ENCODE measurements around the gene GYG2. TPM values are rescaled to one million over a fixed set of nuclear protein-coding genes. Genes with fewer than 3 reads are reported as not detected.
"Not testable (repeated sequence)": the region's sequence is repeated elsewhere in the genome, so short reads cannot be mapped to it uniquely, and the experiment has no call there.

Gene GYG2
- total RNA-seq, 1 donor from 2014 or later = 1.3 TPM

DNA sequence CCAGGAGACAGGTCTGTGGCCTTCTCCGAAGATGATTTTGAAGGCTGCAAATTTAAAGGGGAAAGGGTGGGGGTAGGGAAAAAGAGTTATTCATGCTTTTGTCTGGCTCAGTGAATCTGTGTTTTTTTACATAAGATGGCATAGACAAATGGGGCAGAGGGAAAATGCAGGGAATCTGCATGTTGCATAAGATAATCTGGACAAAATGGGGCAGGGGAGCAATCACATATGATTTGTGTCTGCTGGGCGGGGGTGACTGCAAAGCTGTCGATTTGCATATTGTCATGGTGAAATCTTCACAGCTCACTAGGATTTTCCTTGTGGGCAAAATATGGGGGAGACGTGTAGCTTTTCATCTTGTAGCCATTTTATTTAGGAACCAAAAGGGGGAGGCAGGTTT lies 29.4 kb upstream of the GYG2 start:
- Histone ChIP-seq H3K4me1 (no peaks in the 10 kb centered on the region), H3K27ac (no peak overlapping the region), H3K27me3 (ENCODE audit: low read depth) (no peaks in the 10 kb centered on the region), H3K36me3 (no peaks in the 10 kb centered on the region), H3K9me3 (no peaks in the 10 kb centered on the region), H3K4me3 (no peak overlapping the region)
- TF ChIP-seq, protein P1, sequence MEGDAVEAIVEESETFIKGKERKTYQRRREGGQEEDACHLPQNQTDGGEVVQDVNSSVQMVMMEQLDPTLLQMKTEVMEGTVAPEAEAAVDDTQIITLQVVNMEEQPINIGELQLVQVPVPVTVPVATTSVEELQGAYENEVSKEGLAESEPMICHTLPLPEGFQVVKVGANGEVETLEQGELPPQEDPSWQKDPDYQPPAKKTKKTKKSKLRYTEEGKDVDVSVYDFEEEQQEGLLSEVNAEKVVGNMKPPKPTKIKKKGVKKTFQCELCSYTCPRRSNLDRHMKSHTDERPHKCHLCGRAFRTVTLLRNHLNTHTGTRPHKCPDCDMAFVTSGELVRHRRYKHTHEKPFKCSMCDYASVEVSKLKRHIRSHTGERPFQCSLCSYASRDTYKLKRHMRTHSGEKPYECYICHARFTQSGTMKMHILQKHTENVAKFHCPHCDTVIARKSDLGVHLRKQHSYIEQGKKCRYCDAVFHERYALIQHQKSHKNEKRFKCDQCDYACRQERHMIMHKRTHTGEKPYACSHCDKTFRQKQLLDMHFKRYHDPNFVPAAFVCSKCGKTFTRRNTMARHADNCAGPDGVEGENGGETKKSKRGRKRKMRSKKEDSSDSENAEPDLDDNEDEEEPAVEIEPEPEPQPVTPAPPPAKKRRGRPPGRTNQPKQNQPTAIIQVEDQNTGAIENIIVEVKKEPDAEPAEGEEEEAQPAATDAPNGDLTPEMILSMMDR (IDR thresholded peaks at IDR 0.05) = no peak
- ATAC-seq (no peak), DNase-seq (no peak)
- intact Hi-C loops (cut with DNase I) = no loop called here

DNA sequence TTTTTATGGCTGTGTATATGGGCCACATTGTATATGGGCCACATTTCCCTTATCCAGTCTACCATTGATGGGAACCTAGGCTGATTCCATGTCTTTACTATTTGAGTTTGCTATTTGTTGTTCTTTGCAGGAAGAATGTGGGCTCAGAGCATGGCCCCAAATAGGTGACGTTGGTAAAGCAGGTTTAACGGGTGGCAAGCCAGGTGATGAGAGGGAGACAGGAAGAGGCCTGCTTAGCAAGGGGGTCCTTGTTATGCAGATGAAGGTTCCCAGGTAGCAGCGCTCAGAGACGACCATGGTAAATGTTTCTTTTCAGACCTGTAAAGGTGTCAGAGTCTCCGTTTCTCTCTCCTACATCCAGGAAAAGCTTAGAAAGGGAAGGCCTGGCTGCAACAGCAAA lies 28.8 kb upstream of the GYG2 start:
- intact Hi-C loops (cut with DNase I); H3K4me3 ChIP-seq; H3K4me1 ChIP-seq; ATAC-seq; H3K27ac ChIP-seq; H3K36me3 ChIP-seq; DNase-seq; H3K9me3 ChIP-seq; H3K27me3 ChIP-seq (ENCODE audit: low read depth): not testable (repeated sequence)

DNA sequence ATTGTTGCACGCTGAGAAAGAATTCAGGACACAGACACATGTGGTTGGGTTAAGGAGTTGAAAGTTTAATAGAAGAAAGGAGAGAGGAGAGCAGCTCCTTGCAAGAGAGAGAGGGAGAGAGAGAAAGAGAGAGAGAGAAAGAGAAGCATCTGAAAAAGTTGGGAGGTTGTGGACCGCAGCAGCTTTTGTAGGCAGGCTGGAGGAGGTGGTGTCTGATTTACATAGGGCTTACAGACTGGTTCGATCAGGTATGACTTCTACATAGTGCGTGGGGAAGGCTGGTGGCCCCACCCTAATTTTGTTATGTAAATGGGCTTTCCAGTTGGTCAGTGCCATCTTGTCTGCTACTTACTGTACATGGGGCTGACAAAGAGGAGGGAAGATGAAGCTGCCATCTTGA lies 27.5 kb upstream of the GYG2 start:
- no peaks in the 10 kb centered on the region for H3K36me3 ChIP-seq
- TF ChIP-seq, protein P1 (IDR thresholded peaks at IDR 0.05) = no peak
- no peaks in the 10 kb centered on the region for H3K4me1 ChIP-seq
- H3K27ac ChIP-seq = no peak overlapping the region
- H3K9me3 ChIP-seq = no peaks in the 10 kb centered on the region
- no peaks in the 10 kb centered on the region for H3K27me3 ChIP-seq (ENCODE audit: low read depth)
- intact Hi-C loops (cut with DNase I) = no loop called here
- no peak overlapping the region for H3K4me3 ChIP-seq
- DNase-seq (no peak), ATAC-seq (no peak)

DNA sequence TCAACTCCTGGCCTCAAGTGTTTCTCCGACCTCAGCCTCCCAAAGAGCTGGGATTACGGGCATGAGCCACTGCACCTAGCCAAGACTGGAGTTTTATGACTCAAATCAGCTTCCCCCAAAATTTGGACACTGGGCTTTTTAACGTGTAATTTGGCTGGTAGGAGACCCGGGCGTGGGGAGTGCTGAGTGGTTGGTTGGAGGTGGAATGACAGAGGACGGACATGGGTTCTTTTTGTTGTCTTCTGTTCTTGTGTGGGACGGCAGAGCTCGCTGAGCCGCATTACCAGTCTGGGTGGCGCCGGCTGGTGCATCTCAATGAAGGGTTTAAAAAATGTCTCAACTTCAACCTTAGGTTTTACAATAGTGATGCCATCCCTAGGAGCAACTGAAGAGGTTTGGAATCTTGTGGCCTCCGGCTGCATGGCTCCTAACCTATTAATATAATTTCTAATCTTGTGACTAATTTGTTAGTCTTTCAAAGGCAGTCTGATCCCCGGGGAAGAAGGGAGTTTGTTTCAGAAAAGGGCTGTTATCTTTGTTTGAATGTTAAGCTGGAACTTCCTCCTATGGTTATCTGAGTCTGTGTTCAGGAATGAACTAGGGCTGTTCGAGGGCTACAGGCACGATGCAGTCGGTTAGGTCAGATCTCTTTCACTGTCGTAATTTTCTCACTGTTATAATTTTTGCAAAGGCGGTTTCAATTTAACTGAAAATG lies 26.2 kb upstream of the GYG2 start:
- DNase-seq; intact Hi-C loops (cut with DNase I); ATAC-seq; H3K4me3 ChIP-seq; H3K9me3 ChIP-seq; H3K36me3 ChIP-seq; H3K4me1 ChIP-seq; H3K27me3 ChIP-seq (ENCODE audit: low read depth); H3K27ac ChIP-seq: not testable (repeated sequence)

DNA sequence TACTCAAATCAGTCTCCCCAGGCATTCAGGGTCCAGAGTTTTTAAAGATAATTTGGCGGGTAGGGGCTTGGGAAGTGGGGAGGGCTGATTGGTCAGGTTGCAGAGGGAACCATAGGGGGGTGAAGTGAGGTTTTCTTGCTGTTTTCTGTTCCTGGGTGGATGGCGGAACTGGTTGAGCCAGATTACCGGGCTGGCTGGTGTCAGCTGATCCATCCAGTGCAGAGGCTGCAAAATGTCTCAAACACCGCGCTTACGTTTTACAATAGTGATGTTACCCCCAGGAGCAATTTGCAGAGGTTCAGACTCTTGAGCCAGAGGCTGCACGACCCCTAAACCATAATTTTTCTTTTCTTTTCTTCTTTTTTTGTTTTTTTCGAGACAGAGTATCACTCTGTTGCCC lies 25.2 kb upstream of the GYG2 start:
- H3K4me1 ChIP-seq; ATAC-seq; intact Hi-C loops (cut with DNase I); H3K27ac ChIP-seq; H3K9me3 ChIP-seq; H3K36me3 ChIP-seq; H3K4me3 ChIP-seq; DNase-seq; H3K27me3 ChIP-seq (ENCODE audit: low read depth): not testable (repeated sequence)

DNA sequence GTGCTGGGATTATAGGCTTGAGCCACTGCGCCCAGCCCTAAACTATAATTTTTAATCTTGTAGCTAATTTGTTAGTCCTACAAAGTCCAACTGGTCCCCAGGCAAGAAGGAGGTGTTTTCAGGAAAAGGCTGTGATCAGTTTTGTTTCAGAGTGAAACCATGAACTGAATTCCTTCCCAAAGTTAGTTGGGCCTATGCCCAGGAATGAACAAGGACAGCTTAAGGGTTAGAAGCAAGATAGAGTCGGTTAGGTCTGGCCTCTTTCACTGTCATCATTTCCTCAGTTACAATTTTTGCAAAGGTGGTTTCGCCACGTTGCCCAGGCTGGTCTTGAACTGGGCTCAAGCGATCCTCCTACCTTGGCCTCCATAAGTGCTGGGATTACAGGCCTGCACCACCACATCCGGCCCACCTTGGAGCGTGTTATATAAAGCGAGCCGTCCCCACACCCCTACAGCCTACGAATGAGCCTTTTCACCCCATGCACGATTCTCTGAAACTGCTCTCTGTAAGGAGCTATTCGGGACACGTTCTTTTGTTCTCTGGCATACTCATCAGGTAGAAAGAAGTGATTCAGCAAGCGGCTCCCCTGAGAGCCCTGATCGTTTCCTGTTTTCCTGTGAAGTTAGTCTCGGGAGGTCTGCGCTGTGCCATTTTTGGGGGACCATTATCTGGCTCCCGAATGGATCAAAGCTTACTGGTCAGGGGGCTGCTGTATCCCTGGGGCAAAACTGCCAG lies 24.5 kb upstream of the GYG2 start:
- DNase-seq; H3K36me3 ChIP-seq; H3K9me3 ChIP-seq; H3K4me3 ChIP-seq; H3K27me3 ChIP-seq (ENCODE audit: low read depth); H3K4me1 ChIP-seq; ATAC-seq; H3K27ac ChIP-seq; intact Hi-C loops (cut with DNase I): not testable (repeated sequence)

DNA sequence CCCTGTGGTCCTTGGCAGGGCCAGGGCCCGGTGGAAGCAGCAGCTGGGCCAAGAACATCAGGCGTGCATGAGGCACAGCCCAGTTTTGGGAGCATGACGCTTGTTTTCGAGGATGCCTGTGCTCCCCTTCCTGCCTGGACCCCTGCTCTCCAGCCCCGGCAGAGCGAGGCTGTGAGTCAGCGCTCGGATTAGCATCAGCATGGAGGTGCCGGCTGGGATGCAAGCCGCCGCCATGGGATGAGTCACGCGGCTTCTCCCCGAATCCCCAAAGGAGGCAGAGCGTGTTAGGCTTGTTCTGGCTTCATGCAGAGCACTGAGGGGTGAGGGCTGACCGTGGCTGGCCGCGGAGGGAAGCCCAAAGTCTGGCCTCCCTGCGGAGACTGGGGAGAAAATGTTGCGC lies 23.9 kb upstream of the GYG2 start:
- DNase-seq; ATAC-seq; H3K27me3 ChIP-seq (ENCODE audit: low read depth); H3K4me1 ChIP-seq; H3K36me3 ChIP-seq; intact Hi-C loops (cut with DNase I); H3K27ac ChIP-seq; H3K4me3 ChIP-seq; H3K9me3 ChIP-seq: not testable (repeated sequence)

DNA sequence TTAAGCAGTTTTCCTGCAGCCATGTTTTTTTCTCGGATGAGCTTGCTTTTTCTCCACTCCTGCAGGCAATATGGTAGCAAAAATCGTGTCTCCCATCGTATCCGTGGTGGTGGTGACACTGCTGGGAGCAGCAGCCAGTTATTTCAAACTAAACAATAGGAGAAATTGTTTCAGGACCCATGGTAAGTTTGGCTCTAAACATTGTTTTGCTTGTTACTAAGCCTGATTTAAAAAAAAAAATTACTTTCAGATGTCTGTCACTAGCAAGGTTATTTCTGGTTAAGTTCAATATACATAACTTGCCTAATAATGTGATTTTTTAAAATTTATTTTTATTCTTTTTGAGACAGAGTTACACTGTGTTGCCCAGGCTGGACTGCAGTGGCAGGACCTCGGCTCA lies 17.5 kb upstream of the GYG2 start:
- intact Hi-C loops (cut with DNase I) = no loop called here
- TF ChIP-seq, protein P1 (IDR thresholded peaks at IDR 0.05) = no peak
- Histone ChIP-seq H3K27me3 (ENCODE audit: low read depth) (no peaks in the 10 kb centered on the region), H3K4me3 (no peak overlapping the region), H3K27ac (no peak overlapping the region), H3K36me3 (no peaks in the 10 kb centered on the region), H3K9me3 (no peaks in the 10 kb centered on the region), H3K4me1 (no peaks in the 10 kb centered on the region)
- no peak for ATAC-seq
- DNase-seq = no peak

Measured in lower lobe of right lung (tissue), 2 donors.